Measurements from ENCODE around the gene INAFM1. TPM values are rescaled to one million over a fixed set of nuclear protein-coding genes. Genes with fewer than 3 reads are reported as not detected.

INAFM1 gene
- total RNA-seq = 10 to 100 TPM in 2 of 4 donors, 1 to 10 TPM in 2; 6.1 to 23.9 (median 12.8) TPM

- H3K4me3 ChIP-seq = peak within 1 kb of the TSS; percentile 72 to 82 (median 77)
- no peaks in the 10 kb centered on the region for H3K9me3 ChIP-seq
- peak; percentile 100 for DNase-seq
- no peaks in the 10 kb centered on the region for H3K27me3 ChIP-seq
- peak within 1 kb of the TSS; percentile 95 to 99 (median 98) for H3K27ac ChIP-seq
- H3K36me3 ChIP-seq = peaks cover 0 to 17% (median 0%) of the 10 kb centered on the region in 3 donors
- TF ChIP-seq POLR2A (IDR thresholded peaks at IDR 0.05) (peak in 1 of 2 donors; percentile 63), CTCF (IDR thresholded peaks at IDR 0.05) (no peak)
- peaks cover 0 to 24% (median 7%) of the 10 kb centered on the region in 4 donors for H3K4me1 ChIP-seq
These were observed at the start of gene INAFM1 for GRCh38 chr19:47274071-47274890. INAFM1 (plus strand) TSS chr19:47274885; CDS start chr19:47274920, 35 bp downstream.

GRCh38 chr19:47225746-47226425 lies 48.8 kb upstream of the INAFM1 start:
- no peaks in the 10 kb centered on the region for H3K27me3 ChIP-seq
- H3K4me3 ChIP-seq = peak overlapping the region; percentile 47 to 96 (median 80)
- peaks cover 0 to 15% (median 0%) of the 10 kb centered on the region in 3 donors for H3K36me3 ChIP-seq
- peaks cover 4 to 42% (median 25%) of the 10 kb centered on the region in 4 donors for H3K4me1 ChIP-seq
- H3K9me3 ChIP-seq = no peaks in the 10 kb centered on the region
- H3K27ac ChIP-seq = peak overlapping the region; percentile 97 to 100 (median 99)
- TF ChIP-seq POLR2A (IDR thresholded peaks at IDR 0.05) = peak; percentile 100
- TF ChIP-seq CTCF (IDR thresholded peaks at IDR 0.05) = peak; percentile 38 to 71 (median 62)
- peak; percentile 87 to 94 (median 93) for DNase-seq

GRCh38 chr19:47226426-47227351 lies 48.0 kb upstream of the INAFM1 start:
- Histone ChIP-seq H3K27ac (peak overlapping the region; percentile 97 to 100 (median 99)), H3K36me3 (peaks cover 0 to 7% (median 0%) of the 10 kb centered on the region in 3 donors), H3K27me3 (no peaks in the 10 kb centered on the region), H3K9me3 (no peaks in the 10 kb centered on the region), H3K4me3 (peak overlapping the region; percentile 47 to 96 (median 80)), H3K4me1 (peaks cover 4 to 46% (median 27%) of the 10 kb centered on the region in 4 donors)
- peak in 2 of 6 experiments; percentile 8 to 12 for TF ChIP-seq CTCF (IDR thresholded peaks at IDR 0.05)
- peak; percentile 63 to 81 for TF ChIP-seq POLR2A (IDR thresholded peaks at IDR 0.05)
- DNase-seq = peak; percentile 84 to 94 (median 91)

- Histone ChIP-seq H3K4me3 (peak overlapping the region; percentile 47 to 96 (median 80)), H3K36me3 (no peaks in the 10 kb centered on the region), H3K27me3 (no peaks in the 10 kb centered on the region), H3K27ac (peak overlapping the region; percentile 97 to 100 (median 99)), H3K4me1 (peaks cover 4 to 55% (median 32%) of the 10 kb centered on the region in 4 donors), H3K9me3 (no peaks in the 10 kb centered on the region)
- TF ChIP-seq CTCF (IDR thresholded peaks at IDR 0.05) (no peak), POLR2A (IDR thresholded peaks at IDR 0.05) (peak in 1 of 2 donors; percentile 34)
- peak; percentile 77 to 90 (median 77) for DNase-seq
These were observed 47.1 kb upstream of the INAFM1 start for GRCh38 chr19:47227352-47228167.

All from Peyer's patch (tissue), 4 donors.